ENCODE data around the gene CIAO2B. TPM values are rescaled to one million over a fixed set of nuclear protein-coding genes. Genes with fewer than 3 reads are reported as not detected.

Gene CIAO2B
- total RNA-seq, 2 donors from 2014 or later = 75.3 to 118 TPM

- Histone ChIP-seq H3K27me3 (no peaks in the 10 kb centered on the region), H3K27ac (no peak overlapping the region), H3K36me3 (peaks cover 54% of the 10 kb centered on the region), H3K4me1 (peaks cover 0 to 16% of the 10 kb centered on the region in 2 donors), H3K4me3 (no peak overlapping the region), H3K9me3 (no peaks in the 10 kb centered on the region)
- no peak for TF ChIP-seq CTCF (IDR thresholded peaks at IDR 0.05)
- no peak for DNase-seq (ENCODE audit: low spot score)
Measured at GRCh38 chr16:66943426-66944053, 9.3 kb upstream of the CIAO2B start.

DNA sequence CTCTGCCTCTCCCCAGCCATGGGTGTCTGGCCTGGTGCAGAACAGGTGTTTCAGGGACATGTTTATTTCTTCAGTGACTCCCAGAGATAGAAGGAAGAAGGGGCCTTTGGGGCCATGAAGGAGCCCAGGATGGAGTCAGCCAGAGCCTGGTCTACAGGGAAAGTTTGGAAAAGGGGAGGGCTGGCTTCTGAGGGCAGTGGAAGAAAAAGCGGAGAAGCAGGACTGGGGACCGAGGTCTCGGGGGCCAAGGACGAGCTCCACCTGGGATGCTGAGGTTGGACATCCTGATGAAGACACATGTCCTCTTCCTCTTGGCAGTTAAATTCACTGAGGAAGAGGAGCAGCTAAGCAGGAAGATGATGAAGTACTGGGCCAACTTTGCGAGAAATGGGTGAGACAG is 8.8 kb upstream of the CIAO2B start:
- Histone ChIP-seq H3K27ac (no peak overlapping the region), H3K36me3 (peaks cover 59% of the 10 kb centered on the region), H3K4me3 (no peak overlapping the region), H3K9me3 (no peaks in the 10 kb centered on the region), H3K4me1 (peaks cover 0 to 11% of the 10 kb centered on the region in 2 donors), H3K27me3 (no peaks in the 10 kb centered on the region)
- DNase-seq (ENCODE audit: low spot score) = no peak
- no peak for TF ChIP-seq CTCF (IDR thresholded peaks at IDR 0.05)

GRCh38 chr16:66940236-66940635 is 6.0 kb upstream of the CIAO2B start:
- no peak for DNase-seq (ENCODE audit: low spot score)
- Histone ChIP-seq H3K9me3 (no peaks in the 10 kb centered on the region), H3K27ac (no peak overlapping the region), H3K4me1 (peaks cover 0 to 21% of the 10 kb centered on the region in 2 donors), H3K36me3 (peaks cover 59% of the 10 kb centered on the region), H3K4me3 (no peak overlapping the region), H3K27me3 (no peaks in the 10 kb centered on the region)
- no peak for TF ChIP-seq CTCF (IDR thresholded peaks at IDR 0.05)

GRCh38 chr16:66939366-66939765 is 5.2 kb upstream of the CIAO2B start:
- no peak overlapping the region for H3K27ac ChIP-seq
- no peaks in the 10 kb centered on the region for H3K27me3 ChIP-seq
- H3K36me3 ChIP-seq = peaks cover 59% of the 10 kb centered on the region
- no peaks in the 10 kb centered on the region for H3K9me3 ChIP-seq
- no peak for TF ChIP-seq CTCF (IDR thresholded peaks at IDR 0.05)
- H3K4me1 ChIP-seq = peaks cover 0 to 23% of the 10 kb centered on the region in 2 donors
- DNase-seq (ENCODE audit: low spot score) = no peak
- no peak overlapping the region for H3K4me3 ChIP-seq

DNA sequence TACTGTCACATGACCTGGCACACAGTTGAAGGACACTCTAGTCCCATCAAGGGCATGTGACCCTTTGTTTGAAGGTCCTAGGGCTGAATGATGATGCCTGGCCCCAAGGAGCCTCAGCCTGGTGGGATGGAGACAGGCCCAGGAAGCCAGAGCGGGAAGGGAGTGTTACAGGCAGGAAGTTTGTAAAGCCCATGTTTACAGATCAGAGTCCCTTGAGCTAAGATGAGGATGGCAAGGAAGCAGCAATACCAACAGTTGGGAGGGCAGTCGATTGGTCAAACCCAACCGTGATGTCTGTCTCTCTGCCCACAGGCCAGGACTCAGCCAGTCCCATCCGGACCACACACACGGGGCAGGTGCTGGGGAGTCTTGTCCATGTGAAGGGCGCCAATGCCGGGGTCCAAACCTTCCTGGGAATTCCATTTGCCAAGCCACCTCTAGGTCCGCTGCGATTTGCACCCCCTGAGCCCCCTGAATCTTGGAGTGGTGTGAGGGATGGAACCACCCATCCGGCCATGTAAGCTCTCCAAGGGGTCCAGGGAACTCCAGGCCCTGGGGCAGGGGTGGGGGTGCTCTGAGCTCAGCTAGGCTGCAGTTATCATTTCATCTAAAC is 3.6 kb upstream of the CIAO2B start:
- H3K27ac ChIP-seq = no peak overlapping the region
- H3K4me1 ChIP-seq = peaks cover 0 to 33% of the 10 kb centered on the region in 2 donors
- no peak for DNase-seq (ENCODE audit: low spot score)
- no peak for TF ChIP-seq CTCF (IDR thresholded peaks at IDR 0.05)
- H3K9me3 ChIP-seq = no peaks in the 10 kb centered on the region
- H3K36me3 ChIP-seq = peaks cover 47% of the 10 kb centered on the region
- no peaks in the 10 kb centered on the region for H3K27me3 ChIP-seq
- H3K4me3 ChIP-seq = no peak overlapping the region
